Measurements from ENCODE around the gene TNFAIP8. TPM values are rescaled to one million over a fixed set of nuclear protein-coding genes. Genes with fewer than 3 reads are reported as not detected.
A peak's percentile ranks its signal among the peaks of the same experiment; 100 is the strongest.

The TNFAIP8 gene
- total RNA-seq, 5 donors from 2014 or later (not counting 1 experiment from before 2014, with no cell fraction given) = 128 to 145 (median 135) TPM

GRCh38 chr5:119359737-119360413 is 4.1 kb downstream of the TNFAIP8 start:
- peak overlapping the region; percentile 52 for H3K27ac ChIP-seq (ENCODE audit: low read length)
- H3K27me3 Mint-ChIP-seq = no peaks in the 10 kb centered on the region
- DNase-seq (no peak), ATAC-seq (replicated peaks in 1 of 4) (no peak)
- H3K36me3 Mint-ChIP-seq = peaks cover 15% of the 10 kb centered on the region
- H3K27ac Mint-ChIP-seq = peak overlapping the region; percentile 87 to 95
- no peaks in the 10 kb centered on the region for H3K27me3 ChIP-seq (replicated peaks in 1 of 2; ENCODE audit: control insufficient read depth in 2 of 2, extremely low read depth in 1 of 2, insufficient read depth in 2 of 2, low read length in 1 of 2)
- no peaks in the 10 kb centered on the region for H3K9me3 Mint-ChIP-seq
- H3K36me3 ChIP-seq (ENCODE audit: control insufficient read depth in 2 of 2, extremely low read depth in 1 of 2, insufficient read depth in 1 of 2, low read length in 1 of 2) = peaks cover 0 to 5% of the 10 kb centered on the region in 2 donors
- ChIA-PET POLR2A (interaction anchor here (0.5 to 0.7 kb wide), 4 partner anchors 11 to 90 kb away, joined by 3 to 6 read pairs (median 4); no protein-coding TSS in a partner anchor), CTCF (interaction anchor here (0.6 to 2.6 kb wide), 9 partner anchors 21 to 336 kb away, joined by 3 to 7 read pairs (median 4); no protein-coding TSS in a partner anchor)
- peaks cover 46 to 77% of the 10 kb centered on the region in 2 experiments for H3K4me1 ChIP-seq (ENCODE audit: control insufficient read depth in 1 of 2, extremely low read depth in 1 of 2, insufficient read depth in 2 of 2, low read length in 2 of 2)
- H3K4me1 Mint-ChIP-seq = peaks cover 90 to 95% (median 93%) of the 10 kb centered on the region in 3 donors
- no CpG with 5 or more reads among the region's 4 CpGs for WGBS (ENCODE audit: insufficient coverage)
- H3K4me3 Mint-ChIP-seq = peak overlapping the region; percentile 3 to 88 (median 14)
- no peaks in the 10 kb centered on the region for H3K9me3 ChIP-seq
- no peak overlapping the region for H3K4me3 ChIP-seq (ENCODE audit: control insufficient read depth in 1 of 2, extremely low read depth in 1 of 2, low read length in 1 of 2)

GRCh38 chr5:119360905-119361593 is 5.2 kb downstream of the TNFAIP8 start:
- ATAC-seq (replicated peaks in 1 of 4) = no peak
- Histone ChIP-seq H3K4me1 (ENCODE audit: control insufficient read depth in 1 of 2, extremely low read depth in 1 of 2, insufficient read depth in 2 of 2, low read length in 2 of 2) (peaks cover 52 to 75% of the 10 kb centered on the region in 2 experiments), H3K27me3 (replicated peaks in 1 of 2; ENCODE audit: control insufficient read depth in 2 of 2, extremely low read depth in 1 of 2, insufficient read depth in 2 of 2, low read length in 1 of 2) (no peaks in the 10 kb centered on the region), H3K36me3 (ENCODE audit: control insufficient read depth in 2 of 2, extremely low read depth in 1 of 2, insufficient read depth in 1 of 2, low read length in 1 of 2) (peaks cover under 1 to 5% of the 10 kb centered on the region in 2 donors), H3K9me3 (no peaks in the 10 kb centered on the region), H3K4me3 (ENCODE audit: control insufficient read depth in 1 of 2, extremely low read depth in 1 of 2, low read length in 1 of 2) (no peak overlapping the region), H3K27ac (ENCODE audit: low read length) (peak overlapping the region; percentile 31)
- ChIA-PET POLR2A (interaction anchor here (0.7 to 1.1 kb wide), 4 partner anchors 13 to 95 kb away, joined by 3 to 5 read pairs (median 4); no protein-coding TSS in a partner anchor), CTCF (interaction anchor here (0.6 to 2.6 kb wide), 7 partner anchors 12 to 93 kb away, joined by 3 to 7 read pairs (median 3); no protein-coding TSS in a partner anchor)
- H3K4me1 Mint-ChIP-seq = peaks cover 96 to 98% (median 97%) of the 10 kb centered on the region in 3 donors
- 85% methylated on average over 4 of the region's 5 CpGs for WGBS (ENCODE audit: insufficient coverage)
- H3K36me3 Mint-ChIP-seq = peaks cover 22% of the 10 kb centered on the region
- peak overlapping the region in 1 of 3 donors; percentile 6 for H3K4me3 Mint-ChIP-seq
- H3K27ac Mint-ChIP-seq = peak overlapping the region; percentile 87 to 95
- H3K9me3 Mint-ChIP-seq = no peaks in the 10 kb centered on the region
- no peak for DNase-seq
- no peaks in the 10 kb centered on the region for H3K27me3 Mint-ChIP-seq

- WGBS (ENCODE audit: insufficient coverage) = 100% methylated on average over 1 of the region's 2 CpGs
- no peaks in the 10 kb centered on the region for H3K9me3 Mint-ChIP-seq
- peak overlapping the region in 1 of 3 donors; percentile 6 for H3K4me3 Mint-ChIP-seq
- Histone ChIP-seq H3K36me3 (ENCODE audit: control insufficient read depth in 2 of 2, extremely low read depth in 1 of 2, insufficient read depth in 1 of 2, low read length in 1 of 2) (peaks cover 5% of the 10 kb centered on the region in 2 donors), H3K27me3 (replicated peaks in 1 of 2; ENCODE audit: control insufficient read depth in 2 of 2, extremely low read depth in 1 of 2, insufficient read depth in 2 of 2, low read length in 1 of 2) (no peaks in the 10 kb centered on the region), H3K4me1 (ENCODE audit: control insufficient read depth in 1 of 2, extremely low read depth in 1 of 2, insufficient read depth in 2 of 2, low read length in 2 of 2) (peaks cover 51 to 75% of the 10 kb centered on the region in 2 experiments), H3K27ac (ENCODE audit: low read length) (peak overlapping the region; percentile 31), H3K4me3 (ENCODE audit: control insufficient read depth in 1 of 2, extremely low read depth in 1 of 2, low read length in 1 of 2) (no peak overlapping the region), H3K9me3 (no peaks in the 10 kb centered on the region)
- DNase-seq (no peak), ATAC-seq (replicated peaks in 1 of 4) (no peak)
- H3K27me3 Mint-ChIP-seq = no peaks in the 10 kb centered on the region
- ChIA-PET POLR2A (interaction anchor here (0.6 to 1.1 kb wide), 5 partner anchors 13 to 95 kb away, joined by 3 to 5 read pairs (median 4); no protein-coding TSS in a partner anchor), CTCF (interaction anchor here (0.7 to 2.6 kb wide), 5 partner anchors 11 to 93 kb away, joined by 3 to 7 read pairs (median 3); no protein-coding TSS in a partner anchor)
- peak overlapping the region; percentile 77 to 95 for H3K27ac Mint-ChIP-seq
- H3K36me3 Mint-ChIP-seq = peaks cover 25% of the 10 kb centered on the region
- peaks cover 96 to 98% (median 97%) of the 10 kb centered on the region in 3 donors for H3K4me1 Mint-ChIP-seq
Measured at GRCh38 chr5:119361594-119362125, 5.8 kb downstream of the TNFAIP8 start.

- Mint-ChIP-seq H3K27ac (peak overlapping the region; percentile 77 to 95), H3K9me3 (no peaks in the 10 kb centered on the region), H3K36me3 (peaks cover 27% of the 10 kb centered on the region), H3K27me3 (no peaks in the 10 kb centered on the region), H3K4me3 (peak overlapping the region in 1 of 3 donors; percentile 6), H3K4me1 (peaks cover 96 to 98% (median 97%) of the 10 kb centered on the region in 3 donors)
- H3K4me1 ChIP-seq (ENCODE audit: control insufficient read depth in 1 of 2, extremely low read depth in 1 of 2, insufficient read depth in 2 of 2, low read length in 2 of 2) = peaks cover 52 to 70% of the 10 kb centered on the region in 2 experiments
- H3K27me3 ChIP-seq (replicated peaks in 1 of 2; ENCODE audit: control insufficient read depth in 2 of 2, extremely low read depth in 1 of 2, insufficient read depth in 2 of 2, low read length in 1 of 2) = no peaks in the 10 kb centered on the region
- H3K9me3 ChIP-seq = no peaks in the 10 kb centered on the region
- DNase-seq (no peak), ATAC-seq (replicated peaks in 1 of 4) (no peak)
- H3K36me3 ChIP-seq (ENCODE audit: control insufficient read depth in 2 of 2, extremely low read depth in 1 of 2, insufficient read depth in 1 of 2, low read length in 1 of 2) = peaks cover 5% of the 10 kb centered on the region in 2 donors
- ChIA-PET CTCF (interaction anchor here (0.6 to 1.7 kb wide), 6 partner anchors 24 to 59 kb away, joined by 3 to 4 read pairs (median 3); no protein-coding TSS in a partner anchor), POLR2A (interaction anchor here (0.6 to 0.8 kb wide), 3 partner anchors 19 to 1311 kb away, joined by 3 to 4 read pairs (median 3); no protein-coding TSS in a partner anchor)
- H3K4me3 ChIP-seq (ENCODE audit: control insufficient read depth in 1 of 2, extremely low read depth in 1 of 2, low read length in 1 of 2) = no peak overlapping the region
- 100% methylated on average over 1 of the region's 2 CpGs for WGBS (ENCODE audit: insufficient coverage)
- H3K27ac ChIP-seq (ENCODE audit: low read length) = no peak overlapping the region
Measured at GRCh38 chr5:119362714-119363113, 6.9 kb downstream of the TNFAIP8 start.

GRCh38 chr5:119363271-119363670 is 7.5 kb downstream of the TNFAIP8 start:
- Mint-ChIP-seq H3K9me3 (no peaks in the 10 kb centered on the region), H3K36me3 (peaks cover 27% of the 10 kb centered on the region), H3K27me3 (no peaks in the 10 kb centered on the region), H3K4me1 (peaks cover 96 to 98% (median 97%) of the 10 kb centered on the region in 3 donors), H3K27ac (peak overlapping the region; percentile 77 to 95), H3K4me3 (peak overlapping the region in 1 of 3 donors; percentile 6)
- ChIA-PET CTCF (interaction anchor here (0.6 to 1.7 kb wide), 4 partner anchors 24 to 60 kb away, joined by 3 to 4 read pairs (median 4); no protein-coding TSS in a partner anchor), POLR2A (interaction anchor here in 1 of 2 donors (1.1 kb wide), 1 partner anchor 48 kb away, joined by 3 read pairs; no protein-coding TSS in a partner anchor)
- Histone ChIP-seq H3K36me3 (ENCODE audit: control insufficient read depth in 2 of 2, extremely low read depth in 1 of 2, insufficient read depth in 1 of 2, low read length in 1 of 2) (peaks cover 5% of the 10 kb centered on the region in 2 donors), H3K27me3 (replicated peaks in 1 of 2; ENCODE audit: control insufficient read depth in 2 of 2, extremely low read depth in 1 of 2, insufficient read depth in 2 of 2, low read length in 1 of 2) (no peaks in the 10 kb centered on the region), H3K27ac (ENCODE audit: low read length) (peak overlapping the region; percentile 30), H3K4me1 (ENCODE audit: control insufficient read depth in 1 of 2, extremely low read depth in 1 of 2, insufficient read depth in 2 of 2, low read length in 2 of 2) (peaks cover 53 to 68% of the 10 kb centered on the region in 2 experiments), H3K9me3 (no peaks in the 10 kb centered on the region), H3K4me3 (ENCODE audit: control insufficient read depth in 1 of 2, extremely low read depth in 1 of 2, low read length in 1 of 2) (no peak overlapping the region)
- DNase-seq (no peak), ATAC-seq (replicated peaks in 1 of 4) (no peak)
- 43% methylated on average over 1 of the region's 2 CpGs for WGBS (ENCODE audit: insufficient coverage)
